ENCODE data around the gene LIN7B. TPM values are rescaled to one million over a fixed set of nuclear protein-coding genes. Genes with fewer than 3 reads are reported as not detected.

LIN7B gene
- total RNA-seq, 4 donors from 2014 or later: 53.9 to 62.5 (median 54.7) TPM

- WGBS, 2 donors: 14 to 16% methylated on average over 25 to 39 of the region's 68 CpGs
Measured at GRCh38 chr19:49114630-49115363, 627 bp downstream of the LIN7B start.

GRCh38 chr19:49116544-49116943, 2.4 kb downstream of the LIN7B start:
- H3K4me3 ChIP-seq (ENCODE audit: low read depth, poor library complexity, severe bottlenecking): no peak overlapping the region
- intact Hi-C loops (cut with DNase I; ENCODE audit: low total_unique reads): no loop called here
- TF ChIP-seq CTCF (IDR thresholded peaks at IDR 0.05) (no peak), POLR2A (IDR thresholded peaks at IDR 0.05) (no peak)
- DNase-seq (ENCODE audit: low spot score in 2 of 2): no peak
- WGBS, 2 donors: 58 to 75% methylated on average over 1 of the region's 1 CpG

More at GRCh38 chr19:49114630-49115363, 627 bp downstream of the LIN7B start:
- H3K4me3 ChIP-seq (ENCODE audit: low read depth, poor library complexity, severe bottlenecking): peak overlapping the region; percentile 52
- intact Hi-C loops (cut with DNase I; ENCODE audit: low total_unique reads): no loop called here
- no peak for TF ChIP-seq CTCF (IDR thresholded peaks at IDR 0.05)
- TF ChIP-seq POLR2A (IDR thresholded peaks at IDR 0.05): no peak
- DNase-seq (ENCODE audit: low spot score in 2 of 2): peak; percentile 52 to 91

GRCh38 chr19:49117677-49118564, 3.8 kb downstream of the LIN7B start:
- DNase-seq (ENCODE audit: low spot score in 2 of 2): no peak
- intact Hi-C loops (cut with DNase I; ENCODE audit: low total_unique reads): no loop called here
- WGBS, 2 donors: 51 to 52% methylated on average over 19 to 24 of the region's 26 CpGs
- TF ChIP-seq CTCF (IDR thresholded peaks at IDR 0.05): no peak
- TF ChIP-seq POLR2A (IDR thresholded peaks at IDR 0.05): no peak
- peak overlapping the region; percentile 30 for H3K4me3 ChIP-seq (ENCODE audit: low read depth, poor library complexity, severe bottlenecking)

- peak within 1 kb of the TSS; percentile 36 for H3K4me3 ChIP-seq (ENCODE audit: low read depth, poor library complexity, severe bottlenecking)
- peak; percentile 91 to 99 for DNase-seq (ENCODE audit: low spot score in 2 of 2)
- 0 to 1% methylated on average over 46 to 57 of the region's 85 CpGs for WGBS, 2 donors
- intact Hi-C loops (cut with DNase I; ENCODE audit: low total_unique reads): no loop called here
- TF ChIP-seq POLR2A (IDR thresholded peaks at IDR 0.05): no peak
- no peak for TF ChIP-seq CTCF (IDR thresholded peaks at IDR 0.05)
Measured at GRCh38 chr19:49118565-49119410, 4.6 kb downstream of the LIN7B start, which contains the start of gene C19orf73. C19orf73 (minus strand) TSS chr19:49119143; CDS start chr19:49119022, 121 bp downstream.

All from lower leg skin (tissue), 4 donors.